ENCODE results near the gene NIPAL4. TPM values are rescaled to one million over a fixed set of nuclear protein-coding genes. Genes with fewer than 3 reads are reported as not detected.

NIPAL4 gene
- total RNA-seq, 1 donor from 2014 or later = 22.7 TPM

DNA sequence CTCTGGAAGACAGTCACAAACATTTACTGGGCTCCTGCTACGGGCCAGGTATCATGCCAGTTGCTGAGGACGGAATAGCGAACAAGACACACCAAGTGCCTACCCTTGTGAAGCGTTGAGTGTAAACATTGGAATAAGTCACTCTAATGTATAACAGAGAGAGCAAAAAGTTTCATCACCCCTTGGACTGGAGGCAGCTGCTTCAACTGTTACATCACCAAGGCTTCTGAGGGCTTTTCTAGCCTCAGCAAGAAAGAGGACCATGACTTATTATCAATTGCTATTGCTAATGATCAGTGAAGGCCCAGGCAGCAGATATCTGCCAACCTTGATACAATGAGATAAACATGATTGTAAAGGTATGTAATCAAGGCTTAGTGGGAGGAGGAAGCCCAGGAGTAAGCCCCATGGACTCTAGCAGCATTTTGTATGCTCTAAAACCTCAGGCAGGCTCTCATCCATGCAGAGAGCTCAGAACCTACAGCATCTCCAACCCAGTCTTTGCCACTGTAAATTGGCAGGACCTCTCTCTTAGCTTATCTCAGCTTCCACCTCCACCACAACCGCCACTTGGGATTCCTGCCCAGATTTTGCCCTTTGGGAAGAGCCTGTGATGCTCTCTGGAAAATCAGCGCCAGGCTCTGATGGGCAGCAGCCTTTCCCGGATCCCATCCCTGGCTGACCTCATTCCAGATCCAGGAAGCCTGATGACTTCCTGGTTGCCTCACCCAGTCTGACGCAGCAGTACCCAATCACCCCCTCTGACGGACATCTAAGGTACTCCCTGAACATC, 61.1 kb downstream of the NIPAL4 start:
- no peak for DNase-seq (ENCODE audit: low read depth)

GRCh38 chr5:157521704-157522029, 61.7 kb downstream of the NIPAL4 start:
- TF ChIP-seq, protein P1, sequence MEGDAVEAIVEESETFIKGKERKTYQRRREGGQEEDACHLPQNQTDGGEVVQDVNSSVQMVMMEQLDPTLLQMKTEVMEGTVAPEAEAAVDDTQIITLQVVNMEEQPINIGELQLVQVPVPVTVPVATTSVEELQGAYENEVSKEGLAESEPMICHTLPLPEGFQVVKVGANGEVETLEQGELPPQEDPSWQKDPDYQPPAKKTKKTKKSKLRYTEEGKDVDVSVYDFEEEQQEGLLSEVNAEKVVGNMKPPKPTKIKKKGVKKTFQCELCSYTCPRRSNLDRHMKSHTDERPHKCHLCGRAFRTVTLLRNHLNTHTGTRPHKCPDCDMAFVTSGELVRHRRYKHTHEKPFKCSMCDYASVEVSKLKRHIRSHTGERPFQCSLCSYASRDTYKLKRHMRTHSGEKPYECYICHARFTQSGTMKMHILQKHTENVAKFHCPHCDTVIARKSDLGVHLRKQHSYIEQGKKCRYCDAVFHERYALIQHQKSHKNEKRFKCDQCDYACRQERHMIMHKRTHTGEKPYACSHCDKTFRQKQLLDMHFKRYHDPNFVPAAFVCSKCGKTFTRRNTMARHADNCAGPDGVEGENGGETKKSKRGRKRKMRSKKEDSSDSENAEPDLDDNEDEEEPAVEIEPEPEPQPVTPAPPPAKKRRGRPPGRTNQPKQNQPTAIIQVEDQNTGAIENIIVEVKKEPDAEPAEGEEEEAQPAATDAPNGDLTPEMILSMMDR (IDR thresholded peaks at IDR 0.05; ENCODE audit: insufficient read depth, low read length, poor library complexity, severe bottlenecking) = no peak
- H3K36me3 ChIP-seq (ENCODE audit: control insufficient read depth, insufficient read depth, low read length) = no peaks in the 10 kb centered on the region
- H3K27me3 ChIP-seq (ENCODE audit: control insufficient read depth, insufficient read depth, low read length) = no peaks in the 10 kb centered on the region
- no peak for DNase-seq (ENCODE audit: low read depth)
- H3K4me3 ChIP-seq (ENCODE audit: low read depth, low read length) = no peak overlapping the region

More for the DNA sequence above, 61.1 kb downstream of the NIPAL4 start:
- Histone ChIP-seq H3K27me3 (ENCODE audit: control insufficient read depth, insufficient read depth, low read length) (no peaks in the 10 kb centered on the region), H3K4me3 (ENCODE audit: low read depth, low read length) (no peak overlapping the region), H3K36me3 (ENCODE audit: control insufficient read depth, insufficient read depth, low read length) (no peaks in the 10 kb centered on the region)
- TF ChIP-seq, protein P1 (IDR thresholded peaks at IDR 0.05; ENCODE audit: insufficient read depth, low read length, poor library complexity, severe bottlenecking) = no peak

- no peaks in the 10 kb centered on the region for H3K36me3 ChIP-seq (ENCODE audit: control insufficient read depth, insufficient read depth, low read length)
- H3K4me3 ChIP-seq (ENCODE audit: low read depth, low read length) = no peak overlapping the region
- no peak for DNase-seq (ENCODE audit: low read depth)
- TF ChIP-seq, protein P1 (IDR thresholded peaks at IDR 0.05; ENCODE audit: insufficient read depth, low read length, poor library complexity, severe bottlenecking) = no peak
- no peaks in the 10 kb centered on the region for H3K27me3 ChIP-seq (ENCODE audit: control insufficient read depth, insufficient read depth, low read length)
Observed at GRCh38 chr5:157523976-157524375, 64.0 kb downstream of the NIPAL4 start.

Other genes with a start within 250 kb of the NIPAL4 start
- 93.5 and 99.9 TPM in 2 replicates for gene CYFIP2, start 194.1 kb upstream of the NIPAL4 start, total RNA-seq
- 61.0 and 75.2 TPM in 2 replicates for gene ADAM19, start 115.6 kb downstream of the NIPAL4 start, total RNA-seq
- gene SOX30, start 192.2 kb downstream of the NIPAL4 start, total RNA-seq = 0.08 TPM in 1 of 2 replicates, not detected in the other
- not detected in 2 replicates for gene C5orf52, start 211.3 kb downstream of the NIPAL4 start, total RNA-seq